GM19455 (cell line): ENCODE measurements around the gene GTF2A1.
"Not testable (repeated sequence)": the region's sequence is repeated elsewhere in the genome, so short reads cannot be mapped to it uniquely, and the experiment has no call there.

Source experiments
- ATAC-seq: cut with Tn5 transposase; IDR thresholded peaks from one replicate; pipeline ENCODE4 v1.9.1; 2021; ENCODE audit not compliant: unreplicated experiment

Gene GTF2A1

GRCh38 chr14:81233615-81234014 lies 12.9 kb upstream of the GTF2A1 start:
- no peak for ATAC-seq

- ATAC-seq, result no peak
These were observed 10.8 kb upstream of the GTF2A1 start for GRCh38 chr14:81231540-81231939.

GRCh38 chr14:81224222-81224621 lies 3.5 kb upstream of the GTF2A1 start:
- no peak for ATAC-seq

- ATAC-seq, result not testable (repeated sequence)
These were observed 3.0 kb upstream of the GTF2A1 start for GRCh38 chr14:81223788-81224187.

GRCh38 chr14:81222691-81223090 lies 1.9 kb upstream of the GTF2A1 start:
- no peak for ATAC-seq

- no peak for ATAC-seq
These were observed 1.4 kb upstream of the GTF2A1 start for GRCh38 chr14:81222126-81222525.

- no peak for ATAC-seq
These were observed 882 bp upstream of the GTF2A1 start for GRCh38 chr14:81221579-81222102.

- ATAC-seq, result no peak
These were observed 254 bp downstream of the GTF2A1 start for GRCh38 chr14:81220580-81220829.

GRCh38 chr14:81219759-81220579 lies 790 bp downstream of the GTF2A1 start:
- peak; percentile 2 for ATAC-seq

GRCh38 chr14:81219210-81219758 lies 1.5 kb downstream of the GTF2A1 start:
- peak; percentile 57 for ATAC-seq

GRCh38 chr14:81211844-81212243 lies 8.9 kb downstream of the GTF2A1 start:
- ATAC-seq, result peak; percentile 73

- no peak for ATAC-seq
These were observed 11.5 kb downstream of the GTF2A1 start for GRCh38 chr14:81209167-81209836.

GRCh38 chr14:81208489-81208888 lies 12.3 kb downstream of the GTF2A1 start:
- ATAC-seq, result no peak

- ATAC-seq, result no peak
These were observed 14.6 kb downstream of the GTF2A1 start for GRCh38 chr14:81206115-81206514.

GRCh38 chr14:81205639-81206038 lies 15.1 kb downstream of the GTF2A1 start:
- ATAC-seq, result no peak

- no peak for ATAC-seq
These were observed 20.7 kb downstream of the GTF2A1 start for GRCh38 chr14:81200054-81200453.

- no peak for ATAC-seq
These were observed 21.7 kb downstream of the GTF2A1 start for GRCh38 chr14:81199084-81199483.

- no peak for ATAC-seq
These were observed 22.1 kb downstream of the GTF2A1 start for GRCh38 chr14:81198651-81199050.

GRCh38 chr14:81193924-81194633 lies 26.7 kb downstream of the GTF2A1 start:
- ATAC-seq, result no peak

GRCh38 chr14:81192594-81192993 lies 28.2 kb downstream of the GTF2A1 start:
- no peak for ATAC-seq

GRCh38 chr14:81187832-81188522 lies 32.8 kb downstream of the GTF2A1 start:
- peak; percentile 92 for ATAC-seq
